HEK293 (cell line): ENCODE results near the gene MCF2L.
"Not testable (repeated sequence)": the region's sequence is repeated elsewhere in the genome, so short reads cannot be mapped to it uniquely, and the experiment has no call there.

Experiments used
- CTCF ChIA-PET: fragments of 350-600 bp; formaldehyde crosslinking; extraction: SDS; loops from one replicate; lab custom pipeline; 2021; ENCODE audit warnings: antibody characterized with exemption; lab: Yijun Ruan, JAX
- POLR2A ChIA-PET: fragments of 300-600 bp; formaldehyde crosslinking; extraction: SDS; loops from one replicate; lab custom pipeline; 2020; ENCODE audit warnings: antibody characterized with exemption, inconsistent platforms; lab: Yijun Ruan, JAX
- H3K27ac ChIP-seq: fragments of 200-500 bp; sonication (Bioruptor generic); 2 replicates; pipeline ENCODE4 v1.5.1; 2014; ENCODE audit warnings: low read depth, low read length, control low read depth, inconsistent platforms; ENCODE audit errors: extremely low read depth
- H3K36me3 ChIP-seq, 2 experiments: fragments of 200-500 bp in 1 of 2; sonication (Bioruptor generic) in 1 of 2; 1 replicate in 1 of 2; 2 replicates in 1 of 2; pipeline ENCODE4 v1.5.1; 2014 to 2017; ENCODE audit warnings: inconsistent platforms in 2 of 2, low read length in 2 of 2; ENCODE audit not compliant: control insufficient read depth in 2 of 2, insufficient read depth in 1 of 2
- H3K4me1 ChIP-seq: fragments of 200-500 bp; sonication (Bioruptor generic); 2 replicates; pipeline ENCODE4 v1.5.1; 2014; ENCODE audit warnings: mild to moderate bottlenecking, low read length, inconsistent platforms; ENCODE audit not compliant: control insufficient read depth, insufficient read depth
- H3K4me3 ChIP-seq: 2 replicates; pipeline ENCODE4 v1.5.1; 2011; ENCODE audit warnings: low read depth, mild to moderate bottlenecking, control low read depth, low read length, moderate library complexity
- H3K9me3 ChIP-seq: fragments of 200-500 bp; sonication (Bioruptor generic); 2 replicates; pipeline ENCODE4 v1.5.1; 2014; ENCODE audit warnings: low read depth, low read length, inconsistent platforms; ENCODE audit not compliant: control insufficient read depth, insufficient read depth
- BCL11A ChIP-seq: fragments of 450-650 bp; formaldehyde crosslinking; IDR thresholded peaks from 2 replicates; pipeline ENCODE4 v1.5.1; 2016; ENCODE audit warnings: low read depth, missing biosample characterization, missing genetic modification characterization
- BCL11B ChIP-seq: fragments of 450-650 bp; formaldehyde crosslinking; IDR thresholded peaks from 2 replicates; pipeline ENCODE4 v1.5.1; 2016; ENCODE audit warnings: low read depth, missing biosample characterization, missing genetic modification characterization
- CTCF ChIP-seq: fragments of 450-650 bp; formaldehyde crosslinking; IDR thresholded peaks from 2 replicates; pipeline ENCODE4 v1.5.1; 2016; ENCODE audit warnings: missing biosample characterization, missing genetic modification characterization
- SCRT2 ChIP-seq: fragments of 450-650 bp; formaldehyde crosslinking; IDR thresholded peaks from 2 replicates; pipeline ENCODE4 v1.5.1; 2016; ENCODE audit warnings: missing biosample characterization, missing genetic modification characterization
- SP7 ChIP-seq: fragments of 450-650 bp; formaldehyde crosslinking; IDR thresholded peaks from 2 replicates; pipeline ENCODE4 v1.5.1; 2016; ENCODE audit warnings: missing biosample characterization, missing genetic modification characterization
- ZBTB8A ChIP-seq: fragments of 450-650 bp; formaldehyde crosslinking; IDR thresholded peaks from 2 replicates; pipeline ENCODE4 v1.5.1; 2016; ENCODE audit warnings: missing biosample characterization, missing genetic modification characterization
- ZFP41 ChIP-seq: fragments of 450-650 bp; formaldehyde crosslinking; IDR thresholded peaks from 2 replicates; pipeline ENCODE4 v1.5.1; 2016; ENCODE audit warnings: missing biosample characterization, missing genetic modification characterization, borderline replicate concordance
- ZNF121 ChIP-seq: fragments of 450-650 bp; formaldehyde crosslinking; IDR thresholded peaks from 2 replicates; pipeline ENCODE4 v1.5.1; 2016; ENCODE audit warnings: missing biosample characterization, missing genetic modification characterization
- ZNF138 ChIP-seq: fragments of 450-650 bp; formaldehyde crosslinking; IDR thresholded peaks from 2 replicates; pipeline ENCODE4 v1.5.1; 2016; ENCODE audit warnings: missing biosample characterization, missing genetic modification characterization, borderline replicate concordance
- ZNF18 ChIP-seq: fragments of 450-650 bp; formaldehyde crosslinking; IDR thresholded peaks from 2 replicates; pipeline ENCODE4 v1.5.1; 2016; ENCODE audit warnings: missing biosample characterization, missing genetic modification characterization
- ZNF48 ChIP-seq: fragments of 450-650 bp; formaldehyde crosslinking; IDR thresholded peaks from 2 replicates; pipeline ENCODE4 v1.5.1; 2016; ENCODE audit warnings: missing biosample characterization, missing genetic modification characterization
- ZNF544 ChIP-seq: fragments of 450-650 bp; formaldehyde crosslinking; IDR thresholded peaks from 2 replicates; pipeline ENCODE4 v1.5.0; 2017; ENCODE audit warnings: missing biosample characterization, missing genetic modification characterization
- ZNF549 ChIP-seq: fragments of 450-650 bp; IDR thresholded peaks from 2 replicates; pipeline ENCODE4 v1.5.1; 2018; ENCODE audit warnings: missing biosample characterization, missing genetic modification characterization, mild to moderate bottlenecking, inconsistent platforms, moderate library complexity
- ZNF555 ChIP-seq: fragments of 450-650 bp; formaldehyde crosslinking; conservative IDR thresholded peaks from 2 replicates; pipeline ENCODE4 v1.5.1; 2017; ENCODE audit warnings: missing biosample characterization, mild to moderate bottlenecking, missing genetic modification characterization, inconsistent platforms
- ZNF560 ChIP-seq: fragments of 450-650 bp; formaldehyde crosslinking; IDR thresholded peaks from 2 replicates; pipeline ENCODE4 v1.5.1; 2017; ENCODE audit warnings: missing biosample characterization, missing genetic modification characterization, borderline replicate concordance
- ZNF571 ChIP-seq: fragments of 450-650 bp; formaldehyde crosslinking; IDR thresholded peaks from 2 replicates; pipeline ENCODE4 v1.5.0; 2017; ENCODE audit warnings: missing biosample characterization, missing genetic modification characterization
- ZNF621 ChIP-seq: fragments of 450-650 bp; formaldehyde crosslinking; IDR thresholded peaks from 2 replicates; pipeline ENCODE4 v1.5.1; 2017; ENCODE audit warnings: missing biosample characterization, missing genetic modification characterization
- ZNF645 ChIP-seq: fragments of 450-650 bp; formaldehyde crosslinking; IDR thresholded peaks from 2 replicates; pipeline ENCODE4; 2016; ENCODE audit warnings: missing biosample characterization, missing genetic modification characterization
- ZNF654 ChIP-seq: fragments of 450-650 bp; formaldehyde crosslinking; IDR thresholded peaks from 2 replicates; pipeline ENCODE4 v1.5.1; 2016; ENCODE audit warnings: low read depth, missing biosample characterization, missing genetic modification characterization
- ZNF670 ChIP-seq: fragments of 450-650 bp; formaldehyde crosslinking; IDR thresholded peaks from 2 replicates; pipeline ENCODE4 v1.5.1; 2016; ENCODE audit warnings: missing biosample characterization, missing genetic modification characterization, low read depth

MCF2L gene

GRCh38 chr13:113029487-113030258 lies 60.7 kb downstream of the MCF2L start (continued):
- TF ChIP-seq ZFP41 (tag by site-specific recombination) = no peak
- TF ChIP-seq ZNF670 (tag by site-specific recombination) = no peak
- no peak for TF ChIP-seq ZNF621 (tag by site-specific recombination)
- no peak for TF ChIP-seq BCL11A (tag by site-specific recombination)
- no peak for TF ChIP-seq ZNF560 (tag by site-specific recombination)
- TF ChIP-seq ZBTB8A (tag by site-specific recombination) = no peak
- no peak for TF ChIP-seq ZNF555 (tag by site-specific recombination)
- no peak for TF ChIP-seq BCL11B
- TF ChIP-seq ZNF654 (tag by site-specific recombination) = peak; percentile 43
- no peak for TF ChIP-seq SP7 (tag by site-specific recombination)
- no peak for TF ChIP-seq ZNF18 (tag by site-specific recombination)
- no peak for TF ChIP-seq ZNF571 (tag by site-specific recombination)

GRCh38 chr13:113030259-113030640 lies 61.2 kb downstream of the MCF2L start:
- H3K36me3 ChIP-seq, H3K4me3 ChIP-seq, H3K9me3 ChIP-seq, H3K4me1 ChIP-seq, POLR2A ChIA-PET, H3K27ac ChIP-seq: not testable (repeated sequence)
- CTCF ChIA-PET = interaction anchor here (0.7 to 3.9 kb wide), 12 partner anchors 8 to 631 kb away, joined by 3 to 42 read pairs (median 4); no protein-coding TSS in a partner anchor

- Histone ChIP-seq H3K36me3 (no peaks in the 10 kb centered on the region), H3K4me1 (no peaks in the 10 kb centered on the region), H3K4me3 (no peak overlapping the region), H3K9me3 (no peaks in the 10 kb centered on the region), H3K27ac (no peak overlapping the region)
- POLR2A ChIA-PET = no interaction called here
- TF ChIP-seq CTCF (tag by site-specific recombination) (no peak), ZNF48 (tag by site-specific recombination) (no peak), ZNF544 (tag by site-specific recombination) (no peak)
- CTCF ChIA-PET = interaction anchor here (0.6 to 1.4 kb wide), 3 partner anchors 82 to 88 kb away, joined by 3 to 6 read pairs (median 5); no protein-coding TSS in a partner anchor
Measured at GRCh38 chr13:113031465-113031864, 62.5 kb downstream of the MCF2L start.

- CTCF ChIA-PET = no interaction called here
- POLR2A ChIA-PET = no interaction called here
- H3K9me3 ChIP-seq = no peaks in the 10 kb centered on the region
- no peak overlapping the region for H3K27ac ChIP-seq
- H3K4me3 ChIP-seq = no peak overlapping the region
- TF ChIP-seq ZNF138 (no peak), SCRT2 (tag by site-specific recombination) (no peak), ZNF121 (tag by site-specific recombination) (no peak), ZNF645 (tag by site-specific recombination) (no peak), ZNF549 (no peak)
- H3K4me1 ChIP-seq = no peaks in the 10 kb centered on the region
- H3K36me3 ChIP-seq = no peaks in the 10 kb centered on the region
Measured at GRCh38 chr13:113032291-113032690, 63.3 kb downstream of the MCF2L start.
